Activated B cell treated with CpG ODN at 0.5 μM for 24 hours (primary cell): ENCODE data around the gene CAMKMT. TPM values are rescaled to one million over a fixed set of nuclear protein-coding genes. Genes with fewer than 3 reads are reported as not detected.

Experiments used
- ATAC-seq: fragments of 200-7000 bp; cut with Tn5 transposase; one replicate; pipeline ENCODE4 v1.10.0; 2021; ENCODE audit warnings: low read depth, mild to moderate bottlenecking, moderate library complexity
- CTCF ChIA-PET: fragments of 350-600 bp; sonication (Branson Sonifier 250); formaldehyde crosslinking; loops from one replicate; lab custom pipeline; 2021; ENCODE audit warnings: antibody characterized with exemption; lab: Charles Lee
- POLR2A ChIA-PET: fragments of 350-600 bp; sonication (Branson Sonifier 250); formaldehyde crosslinking; loops from one replicate; lab custom pipeline; 2021; ENCODE audit warnings: antibody characterized with exemption; lab: Charles Lee
- DNase-seq: peaks from one replicate; pipeline ENCODE4 v3.0.0; 2022
- H3K27ac Mint-ChIP-seq: one replicate; pipeline ENCODE4 v1.8.0; 2020; ENCODE audit warnings: mixed read lengths
- H3K27me3 Mint-ChIP-seq: one replicate; pipeline ENCODE4 v1.8.0; 2021; ENCODE audit warnings: mixed read lengths
- H3K36me3 Mint-ChIP-seq: one replicate; pipeline ENCODE4 v1.8.0; 2021; ENCODE audit warnings: low read depth, mixed read lengths
- H3K4me1 Mint-ChIP-seq: one replicate; pipeline ENCODE4 v1.8.0; 2021; ENCODE audit warnings: mixed read lengths
- H3K4me3 Mint-ChIP-seq: one replicate; pipeline ENCODE4 v1.8.0; 2020; ENCODE audit warnings: mild to moderate bottlenecking, mixed read lengths
- H3K9me3 Mint-ChIP-seq: one replicate; pipeline ENCODE4 v1.8.0; 2020; ENCODE audit warnings: mixed read lengths
- intact Hi-C: fragments of 100-400 bp; cut with micrococcal nuclease; formaldehyde crosslinking; loops from one replicate; pipeline ENCODE4 v1.15.1; 2024
- total RNA-seq: library from RNA; stranded (reverse); gene quantifications from 2 replicates; pipeline ENCODE4 v1.2.3, GENCODE V29; 2022
- TF ChIP-seq, protein P1 (sequence below): fragments of 200-600 bp; IDR thresholded peaks from one replicate; pipeline ENCODE4 v1.8.0; 2022; ENCODE audit warnings: antibody characterized with exemption, mild to moderate bottlenecking

CAMKMT gene
- total RNA-seq, 1 donor from 2014 or later, result 21.2 TPM

DNA sequence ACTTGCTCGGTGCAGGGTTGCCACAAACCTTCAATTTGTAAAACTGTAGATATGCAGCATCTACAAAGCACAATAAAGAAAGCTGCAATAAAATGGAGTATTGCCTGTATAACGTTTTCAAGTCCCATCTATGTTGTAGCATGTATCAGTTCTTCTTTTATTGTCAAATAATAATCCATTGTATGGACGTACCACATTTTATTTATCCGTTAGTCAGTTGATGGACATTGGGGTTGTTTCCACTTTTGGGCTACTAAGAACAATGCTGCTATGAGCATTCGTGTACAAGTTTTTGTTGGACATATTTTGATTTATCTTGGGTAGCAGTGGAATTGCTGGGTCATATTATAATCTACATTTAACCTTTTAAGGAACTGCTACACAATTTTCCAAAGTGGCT lies 339.1 kb downstream of the CAMKMT start:
- intact Hi-C loops, result no loop called here
- Mint-ChIP-seq H3K4me3 (no peak overlapping the region), H3K27ac (no peak overlapping the region), H3K27me3 (no peaks in the 10 kb centered on the region), H3K36me3 (no peaks in the 10 kb centered on the region), H3K4me1 (no peaks in the 10 kb centered on the region), H3K9me3 (no peaks in the 10 kb centered on the region)
- TF ChIP-seq, protein P1, sequence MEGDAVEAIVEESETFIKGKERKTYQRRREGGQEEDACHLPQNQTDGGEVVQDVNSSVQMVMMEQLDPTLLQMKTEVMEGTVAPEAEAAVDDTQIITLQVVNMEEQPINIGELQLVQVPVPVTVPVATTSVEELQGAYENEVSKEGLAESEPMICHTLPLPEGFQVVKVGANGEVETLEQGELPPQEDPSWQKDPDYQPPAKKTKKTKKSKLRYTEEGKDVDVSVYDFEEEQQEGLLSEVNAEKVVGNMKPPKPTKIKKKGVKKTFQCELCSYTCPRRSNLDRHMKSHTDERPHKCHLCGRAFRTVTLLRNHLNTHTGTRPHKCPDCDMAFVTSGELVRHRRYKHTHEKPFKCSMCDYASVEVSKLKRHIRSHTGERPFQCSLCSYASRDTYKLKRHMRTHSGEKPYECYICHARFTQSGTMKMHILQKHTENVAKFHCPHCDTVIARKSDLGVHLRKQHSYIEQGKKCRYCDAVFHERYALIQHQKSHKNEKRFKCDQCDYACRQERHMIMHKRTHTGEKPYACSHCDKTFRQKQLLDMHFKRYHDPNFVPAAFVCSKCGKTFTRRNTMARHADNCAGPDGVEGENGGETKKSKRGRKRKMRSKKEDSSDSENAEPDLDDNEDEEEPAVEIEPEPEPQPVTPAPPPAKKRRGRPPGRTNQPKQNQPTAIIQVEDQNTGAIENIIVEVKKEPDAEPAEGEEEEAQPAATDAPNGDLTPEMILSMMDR, result no peak
- no peak for DNase-seq
- ATAC-seq, result no peak
- ChIA-PET POLR2A (no interaction called here), CTCF (no interaction called here)

DNA sequence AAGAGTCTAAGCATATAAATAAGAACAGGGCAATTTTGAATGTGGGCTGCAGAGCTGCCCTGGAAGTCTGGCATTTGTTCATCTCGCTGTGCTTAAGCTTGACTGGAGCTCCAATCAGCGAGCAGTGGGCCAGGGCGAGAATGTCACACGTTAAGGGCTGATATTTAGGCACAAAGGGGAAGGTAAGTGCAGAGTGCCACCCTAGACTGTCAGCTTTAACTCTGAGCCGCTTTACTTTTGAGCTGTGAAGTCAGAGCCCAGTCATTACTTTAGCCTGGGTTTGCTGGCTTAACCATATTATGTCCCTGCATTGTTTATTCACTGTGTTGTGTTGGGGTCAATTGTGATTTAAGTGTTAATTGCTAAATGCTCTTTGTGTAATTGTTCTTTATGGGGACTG lies 343.6 kb downstream of the CAMKMT start:
- Mint-ChIP-seq H3K36me3 (peaks cover 2% of the 10 kb centered on the region), H3K4me3 (no peak overlapping the region), H3K4me1 (peaks cover 38% of the 10 kb centered on the region), H3K27me3 (no peaks in the 10 kb centered on the region), H3K9me3 (no peaks in the 10 kb centered on the region), H3K27ac (no peak overlapping the region)
- ATAC-seq (no peak), DNase-seq (no peak)
- TF ChIP-seq, protein P1, result no peak
- POLR2A ChIA-PET, result interaction anchor here (0.7 kb wide), 1 partner anchor 65 kb away, joined by 4 read pairs; no protein-coding TSS in a partner anchor
- CTCF ChIA-PET, result no interaction called here
- intact Hi-C loops, result no loop called here

DNA sequence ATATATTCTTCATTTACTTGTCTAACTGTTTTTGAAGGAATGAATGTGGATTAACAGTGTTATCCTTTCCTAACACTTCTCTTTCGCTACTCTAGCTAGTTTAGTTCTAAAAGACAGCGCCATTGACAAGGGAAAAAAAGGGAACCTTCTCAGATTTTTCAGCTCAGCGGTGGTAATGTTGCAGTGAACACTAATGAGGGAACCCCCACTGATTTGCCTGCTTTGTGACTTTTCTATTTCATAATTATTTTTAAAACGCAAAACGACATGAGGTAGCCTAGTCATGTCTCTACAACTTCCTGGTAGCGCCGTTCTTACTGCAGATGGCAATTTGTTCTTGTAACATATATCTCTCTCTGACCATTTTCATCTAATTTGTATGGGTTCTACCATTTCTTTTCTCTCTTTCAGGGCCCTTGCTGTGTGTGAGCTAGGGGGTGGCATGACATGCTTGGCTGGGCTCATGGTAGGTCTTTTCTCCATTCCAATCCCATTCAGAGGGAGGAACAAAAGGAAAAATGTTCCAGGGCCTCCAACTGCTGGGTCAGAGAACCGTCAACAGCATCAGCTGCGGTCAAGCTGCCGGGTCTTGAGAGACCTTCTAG lies 344.2 kb downstream of the CAMKMT start:
- intact Hi-C loops, result no loop called here
- DNase-seq (no peak), ATAC-seq (no peak)
- H3K9me3 Mint-ChIP-seq, result no peaks in the 10 kb centered on the region
- ChIA-PET POLR2A (no interaction called here), CTCF (no interaction called here)
- no peaks in the 10 kb centered on the region for H3K27me3 Mint-ChIP-seq
- TF ChIP-seq, protein P1, result no peak
- peaks cover 2% of the 10 kb centered on the region for H3K36me3 Mint-ChIP-seq
- no peak overlapping the region for H3K27ac Mint-ChIP-seq
- no peak overlapping the region for H3K4me3 Mint-ChIP-seq
- H3K4me1 Mint-ChIP-seq, result peaks cover 43% of the 10 kb centered on the region

DNA sequence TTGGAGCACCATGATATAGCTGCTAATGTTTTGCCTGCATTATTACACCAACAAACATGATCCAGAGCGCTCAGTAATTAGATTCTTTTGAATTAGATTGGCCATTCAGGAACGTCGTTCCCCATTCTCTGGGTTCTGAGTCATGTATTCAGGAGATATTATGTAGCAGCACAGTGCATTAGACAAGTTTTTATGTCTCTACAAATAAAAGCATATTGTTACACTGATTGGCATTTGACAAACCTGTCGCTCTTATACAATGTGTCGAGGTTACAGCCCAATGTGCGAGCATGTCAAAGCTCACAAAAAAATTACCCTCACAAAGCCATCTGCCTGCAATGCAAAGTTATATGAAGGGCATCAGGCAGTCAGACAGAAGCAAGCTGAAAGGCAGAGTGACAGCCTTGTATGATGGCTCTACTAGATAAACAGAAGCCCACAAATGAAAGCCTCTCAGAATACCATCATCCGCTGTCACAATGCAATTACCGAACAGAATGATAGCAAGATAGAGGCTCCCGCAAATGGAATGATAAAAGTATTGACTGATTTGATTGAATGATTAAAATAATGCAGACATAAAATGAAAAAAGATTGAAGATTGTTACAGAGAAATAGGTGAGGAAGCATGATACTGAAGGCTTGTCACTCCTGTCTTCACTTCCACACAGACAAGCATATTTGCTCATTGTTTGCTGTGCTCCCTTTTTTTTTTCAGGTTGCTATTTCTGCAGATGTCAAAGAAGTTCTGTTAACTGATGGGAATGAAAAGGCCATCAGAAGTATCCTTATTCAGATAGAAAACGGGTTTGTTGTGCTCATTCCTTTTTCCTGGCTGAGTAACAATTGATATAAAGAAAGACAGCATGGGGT lies 345.2 kb downstream of the CAMKMT start:
- H3K4me1 Mint-ChIP-seq, result peaks cover 52% of the 10 kb centered on the region
- no peak overlapping the region for H3K4me3 Mint-ChIP-seq
- POLR2A ChIA-PET, result no interaction called here
- intact Hi-C loops, result no loop called here
- CTCF ChIA-PET, result no interaction called here
- ATAC-seq, result no peak
- DNase-seq, result no peak
- TF ChIP-seq, protein P1, result no peak
- H3K27ac Mint-ChIP-seq, result no peak overlapping the region
- H3K36me3 Mint-ChIP-seq, result peaks cover 2% of the 10 kb centered on the region
- no peaks in the 10 kb centered on the region for H3K9me3 Mint-ChIP-seq
- no peaks in the 10 kb centered on the region for H3K27me3 Mint-ChIP-seq
